Measurements from ENCODE around the gene TRIO. TPM values are rescaled to one million over a fixed set of nuclear protein-coding genes. Genes with fewer than 3 reads are reported as not detected.
"Not testable (repeated sequence)": the region's sequence is repeated elsewhere in the genome, so short reads cannot be mapped to it uniquely, and the experiment has no call there.

Gene TRIO
- total and polyA plus RNA-seq, 2 of the 8 experiments (the other 6 are each of a cell fraction or from before 2014, with no cell fraction given): 35.1 to 69.1 TPM

DNA sequence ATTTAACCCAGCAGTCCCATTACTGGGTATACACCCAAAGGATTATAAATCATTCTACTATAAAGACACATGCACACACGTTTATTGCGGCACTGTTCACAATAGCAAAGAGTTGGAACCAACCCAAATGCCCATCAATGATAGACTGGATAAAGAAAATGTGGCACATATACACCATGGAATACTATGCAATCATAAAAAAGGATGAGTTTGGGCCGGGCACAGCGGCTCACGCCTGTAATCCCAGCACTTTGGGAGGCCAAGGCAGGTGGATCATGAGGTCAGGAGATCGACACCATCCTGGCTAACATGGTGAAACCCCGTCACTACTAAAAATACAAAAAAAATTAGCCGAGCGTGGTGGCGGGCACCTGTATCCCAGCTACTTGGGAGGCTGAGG is 249.4 kb downstream of the TRIO start:
- H2BK15ac ChIP-seq (ENCODE audit: low read length); H3K27me3 ChIP-seq (replicated peaks in 1 of 4; ENCODE audit: control insufficient read depth in 3 of 4, extremely low read depth in 1 of 4, insufficient read depth in 3 of 4, low read length in 3 of 4); H3K79me2 ChIP-seq (ENCODE audit: control insufficient read depth in 1 of 2, insufficient read depth in 2 of 2, low read length in 2 of 2); FAIRE-seq; POLR2A ChIA-PET (ENCODE audit: partially characterized antibody); H4K8ac ChIP-seq (ENCODE audit: extremely low read depth, insufficient read depth, low read length); H2BK120ac ChIP-seq (replicated peaks; ENCODE audit: low read depth, low read length); CTCF ChIA-PET (ENCODE audit: partially characterized antibody); H3K4me3 ChIP-seq (ENCODE audit: extremely low read depth in 1 of 4, insufficient read depth in 2 of 4, low read depth in 3 of 4, low read length in 4 of 4); H3K9me3 ChIP-seq (ENCODE audit: insufficient read depth in 2 of 2, low read depth in 1 of 2, low read length in 1 of 2); H3K27ac ChIP-seq (ENCODE audit: low read depth, low read length); H3K79me1 ChIP-seq (ENCODE audit: low read depth, low read length); H2BK5ac ChIP-seq (ENCODE audit: low read depth, low read length); H2AFZ ChIP-seq (ENCODE audit: low read length); H3K4me1 ChIP-seq (replicated peaks in 1 of 4; ENCODE audit: control insufficient read depth in 3 of 4, insufficient read depth in 4 of 4, low read length in 3 of 4); H3K4me2 ChIP-seq (ENCODE audit: insufficient read depth in 1 of 2, low read depth in 2 of 2, low read length in 2 of 2); H3K14ac ChIP-seq (ENCODE audit: insufficient read length); H2BK20ac ChIP-seq (ENCODE audit: low read length); H3K23ac ChIP-seq (ENCODE audit: insufficient read length); H2AK5ac ChIP-seq (ENCODE audit: low read depth, low read length); H4K20me1 ChIP-seq (replicated peaks in 1 of 2; ENCODE audit: control insufficient read depth in 1 of 2, insufficient read depth in 2 of 2, low read length in 2 of 2); H3K4ac ChIP-seq (replicated peaks; ENCODE audit: insufficient read length, low read depth, low read length); H3K18ac ChIP-seq (ENCODE audit: extremely low read depth, low read length); H3K9ac ChIP-seq (replicated peaks in 1 of 4; ENCODE audit: extremely low read depth in 1 of 4, low read depth in 3 of 4, low read length in 3 of 4); H4K5ac ChIP-seq (ENCODE audit: insufficient read length, low read depth, low read length); DNase-seq (ENCODE audit: low read depth in 1 of 2, low spot score in 2 of 2); H3K23me2 ChIP-seq (ENCODE audit: low read depth, low read length); H4K91ac ChIP-seq (replicated peaks; ENCODE audit: insufficient read length, low read length); H3K56ac ChIP-seq (replicated peaks; ENCODE audit: insufficient read length, low read depth, low read length); H2BK12ac ChIP-seq (ENCODE audit: low read depth, low read length): not testable (repeated sequence)
- peaks cover 10 to 67% (median 46%) of the 10 kb centered on the region in 4 experiments for H3K36me3 ChIP-seq (ENCODE audit: control insufficient read depth in 2 of 4, insufficient read depth in 4 of 4, low read length in 3 of 4)
- WGBS, 2 experiments (ENCODE audit: extremely low coverage in 1 of 2, insufficient coverage in 1 of 2, insufficient read length in 1 of 2, insufficient replicate concordance in 2 of 2, low coverage in 1 of 2, low lambda C conversion rate in 2 of 2, missing lambda C conversion rate in 1 of 2): 98% methylated on average over 10 of the region's 10 CpGs; no CpG with 5 or more reads in 1 of the 2 experiments
